Adipose tissue (tissue), 3 donors: ENCODE measurements around the gene RASSF1. TPM values are rescaled to one million over a fixed set of nuclear protein-coding genes. Genes with fewer than 3 reads are reported as not detected.

Source experiments
- H3K27ac ChIP-seq: one replicate; pipeline ENCODE4 v1.5.1; 2013; ENCODE audit warnings: low read depth, low read length
- WGBS, 3 donors: extraction: QIAGEN DNeasy Blood & Tissue Kit; methylation state at CpG; one replicate each; pipeline ENCODE4 v1.1.7; 2013; 5-methylcytosine and 5-hydroxymethylcytosine counted together
- polyA plus RNA-seq, 3 donors: library from polyadenylated mRNA; stranded (reverse); fragments of 200-250 nt; gene quantifications; one replicate each; pipeline ENCODE4 v1.2.3, GENCODE V29; 2013
- donor health status: healthy with polysubstance abuse.
- donor health status: Bipolar disorder and iron deficiency.
- donor health status: healthy.

Gene RASSF1
- polyA plus RNA-seq, 3 donors = 39.4 to 44.6 (median 43.7) TPM

DNA sequence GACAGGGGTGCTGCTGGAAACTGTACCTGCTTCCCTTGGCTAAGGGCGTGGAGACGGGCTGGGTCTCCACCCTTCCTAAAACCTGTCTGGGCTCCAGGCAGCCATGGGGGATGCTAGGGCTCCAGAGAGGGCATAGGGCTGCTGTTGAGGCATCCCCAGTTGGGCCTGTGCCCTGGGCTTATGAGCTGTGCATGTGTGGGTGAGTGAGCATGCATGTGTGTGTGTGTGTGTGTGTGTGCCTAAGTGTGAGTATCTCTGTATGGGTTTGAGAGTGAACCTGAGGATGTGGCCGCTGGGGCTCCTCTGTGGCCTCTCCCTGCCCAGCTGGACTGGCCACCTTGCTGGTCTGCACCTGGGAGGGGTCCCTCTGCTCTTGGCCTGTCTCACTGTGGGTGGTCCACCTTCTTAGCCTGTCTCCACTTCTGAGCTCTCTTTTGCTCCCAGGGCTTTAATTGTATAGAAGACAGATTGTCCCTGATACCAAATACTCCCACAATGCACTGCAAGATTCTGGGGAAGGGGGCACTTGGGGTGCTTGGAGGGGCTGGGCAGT, 30.6 kb upstream of the RASSF1 start:
- 83 to 86% (median 84%) methylated on average over 3 of the region's 3 CpGs for WGBS, 3 donors
- no peak overlapping the region for H3K27ac ChIP-seq

DNA sequence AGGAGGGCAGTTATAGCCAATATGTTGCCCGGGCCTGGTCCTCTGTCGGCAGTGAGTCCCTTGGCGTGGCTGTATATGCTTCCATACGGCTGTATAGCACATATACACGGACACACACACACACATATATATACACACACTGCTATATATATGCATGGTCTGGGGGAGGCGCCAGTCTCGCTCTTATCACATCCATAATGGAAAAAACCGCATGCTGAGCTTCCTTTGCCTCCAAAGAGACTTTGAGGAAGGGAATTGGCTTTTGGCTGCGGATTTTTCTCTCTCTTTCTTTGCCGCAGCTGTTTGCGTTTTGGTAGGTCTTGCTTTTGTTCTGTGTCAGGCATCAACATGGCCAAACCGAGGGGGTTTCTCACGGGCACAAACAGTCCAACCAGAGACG, 30.0 kb upstream of the RASSF1 start:
- no peak overlapping the region for H3K27ac ChIP-seq
- 50 to 66% (median 58%) methylated on average over 14 of the region's 14 CpGs for WGBS, 3 donors

DNA sequence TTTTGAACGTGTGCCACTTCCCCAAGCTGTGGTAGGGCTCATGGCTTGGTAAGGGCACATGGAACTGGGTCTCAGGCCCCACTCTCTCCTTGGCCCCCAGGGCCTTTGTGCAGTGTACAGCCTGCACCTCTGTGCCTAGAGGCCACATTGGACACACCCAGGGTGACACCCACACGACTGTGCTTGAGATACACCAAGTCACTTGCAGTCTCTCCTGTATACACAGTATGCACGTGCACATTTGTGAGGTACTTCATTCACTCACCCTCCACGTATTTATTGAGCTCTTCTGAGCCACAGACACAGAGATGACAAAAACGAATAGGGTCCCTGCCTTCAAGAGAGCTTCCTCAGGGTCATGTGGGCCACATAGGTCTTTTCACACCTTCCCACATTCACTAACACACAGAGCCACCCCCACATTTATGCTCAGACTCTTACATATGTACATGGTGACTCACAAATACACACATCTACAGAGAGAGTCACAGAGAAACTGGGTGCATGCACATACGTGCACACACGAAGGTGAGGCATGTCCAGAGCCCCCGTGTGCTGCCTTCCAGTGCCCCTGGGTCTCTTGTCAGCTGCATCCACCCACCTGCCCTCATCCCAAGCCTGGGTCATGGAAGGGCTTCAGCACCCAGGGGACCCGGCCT, 28.5 kb upstream of the RASSF1 start:
- H3K27ac ChIP-seq = no peak overlapping the region
- 69 to 74% (median 72%) methylated on average over 9 of the region's 9 CpGs for WGBS, 3 donors

DNA sequence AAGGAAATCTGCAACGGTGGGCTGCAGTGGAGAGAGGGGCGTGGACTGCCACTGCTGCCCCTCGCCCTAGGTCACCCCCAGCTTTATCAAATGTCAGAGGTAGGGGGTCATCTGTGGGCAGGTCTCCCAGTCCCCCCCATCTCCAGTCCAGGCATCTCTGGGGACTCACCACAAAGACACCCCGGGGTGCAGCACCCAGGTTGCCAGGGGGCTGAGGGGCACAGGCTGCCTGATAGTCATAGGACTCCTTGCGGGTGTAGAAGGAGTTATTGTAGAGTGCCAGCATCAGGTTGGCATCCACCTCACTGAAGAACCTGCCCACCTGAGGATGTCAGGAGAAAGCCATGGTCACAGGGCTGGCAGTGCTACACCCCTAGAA, 25.2 kb upstream of the RASSF1 start:
- 61 to 86% (median 75%) methylated on average over 5 of the region's 5 CpGs for WGBS, 3 donors
- no peak overlapping the region for H3K27ac ChIP-seq

DNA sequence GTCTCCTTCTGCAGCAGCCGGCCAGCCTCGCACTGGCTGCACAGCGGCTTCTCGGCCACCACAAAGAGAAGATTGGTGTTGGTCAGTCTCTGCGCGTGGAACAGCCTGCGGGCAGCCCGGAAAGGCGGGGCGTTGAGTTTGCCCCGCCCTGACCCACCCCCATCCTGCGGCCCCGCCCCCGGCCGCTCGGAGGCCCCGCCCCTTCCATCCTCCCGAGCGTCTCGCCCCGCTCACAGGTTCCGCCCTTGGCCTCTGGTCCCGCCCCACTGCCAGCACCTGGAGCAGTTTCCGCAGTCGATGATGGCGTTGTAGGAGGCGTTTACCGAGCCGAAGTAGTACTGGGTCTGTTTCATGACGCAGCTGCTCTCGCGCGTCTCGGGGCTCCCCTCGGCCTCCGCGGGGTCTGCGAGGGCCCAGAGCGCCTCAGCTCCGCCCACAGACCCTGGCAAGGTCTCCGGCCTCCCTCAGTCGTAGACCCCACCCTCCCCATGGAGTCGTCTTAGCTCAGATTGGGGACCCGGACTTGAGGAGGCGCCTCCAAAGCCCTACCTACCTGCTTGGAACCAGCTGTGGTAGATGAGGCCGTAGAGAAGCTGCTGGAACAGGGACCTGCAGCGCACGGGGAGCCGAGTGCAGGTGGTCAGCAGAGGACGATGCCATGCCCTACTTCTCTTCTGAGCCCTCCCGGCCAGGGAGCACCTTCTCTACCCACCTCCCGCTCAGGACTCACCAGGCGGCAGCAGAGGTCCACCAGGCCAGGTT, 24.6 kb upstream of the RASSF1 start:
- 4 to 6% (median 6%) methylated on average over 36 to 53 of the region's 53 CpGs for WGBS, 3 donors
- no peak overlapping the region for H3K27ac ChIP-seq

DNA sequence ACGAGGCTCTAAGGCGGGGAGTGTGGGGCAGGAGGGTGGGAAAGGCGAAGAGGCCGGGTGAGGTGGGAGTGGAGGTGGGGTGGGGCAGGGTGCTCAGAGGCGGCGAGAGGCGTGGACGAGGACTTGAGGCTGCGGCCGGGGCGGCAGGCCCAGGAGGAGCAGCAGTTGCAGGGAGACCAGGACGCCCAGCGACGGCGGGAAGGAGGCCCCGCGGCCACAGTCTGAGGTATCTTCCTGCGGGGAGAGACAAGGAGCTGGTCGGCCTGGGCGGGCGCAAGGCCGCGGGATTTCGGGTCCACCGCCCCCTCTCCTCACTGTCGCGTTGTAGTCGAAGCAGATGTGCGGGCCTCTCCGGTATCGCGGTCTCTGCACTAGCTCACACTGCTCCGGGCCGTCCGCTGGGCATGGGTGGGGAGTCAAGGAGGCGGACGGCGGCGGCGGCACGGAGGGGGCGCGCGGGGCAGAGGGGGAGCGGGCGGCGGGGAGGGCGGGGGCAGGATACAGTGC, 24.0 kb upstream of the RASSF1 start:
- H3K27ac ChIP-seq = no peak overlapping the region
- WGBS, 3 donors = 7 to 11% (median 10%) methylated on average over 45 to 48 of the region's 48 CpGs

DNA sequence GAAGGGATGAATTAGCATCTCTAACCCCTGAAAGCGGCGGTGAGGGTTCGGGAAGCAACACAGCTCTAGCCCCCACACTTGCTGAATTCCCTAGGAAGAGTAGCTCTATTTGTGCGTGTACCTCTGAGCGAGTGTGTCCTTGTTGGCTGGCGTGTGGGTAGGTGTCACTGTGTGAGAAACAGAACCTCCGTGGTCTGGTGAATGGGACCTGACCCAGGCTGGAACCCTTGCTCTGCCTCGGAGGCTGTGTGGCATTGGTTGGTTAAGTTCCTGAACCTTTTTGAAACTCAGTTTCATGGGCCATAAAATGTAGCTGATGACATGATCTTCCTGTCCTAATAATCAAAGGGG, 19.1 kb upstream of the RASSF1 start:
- 19 to 24% (median 23%) methylated on average over 8 of the region's 8 CpGs for WGBS, 3 donors
- no peak overlapping the region for H3K27ac ChIP-seq

DNA sequence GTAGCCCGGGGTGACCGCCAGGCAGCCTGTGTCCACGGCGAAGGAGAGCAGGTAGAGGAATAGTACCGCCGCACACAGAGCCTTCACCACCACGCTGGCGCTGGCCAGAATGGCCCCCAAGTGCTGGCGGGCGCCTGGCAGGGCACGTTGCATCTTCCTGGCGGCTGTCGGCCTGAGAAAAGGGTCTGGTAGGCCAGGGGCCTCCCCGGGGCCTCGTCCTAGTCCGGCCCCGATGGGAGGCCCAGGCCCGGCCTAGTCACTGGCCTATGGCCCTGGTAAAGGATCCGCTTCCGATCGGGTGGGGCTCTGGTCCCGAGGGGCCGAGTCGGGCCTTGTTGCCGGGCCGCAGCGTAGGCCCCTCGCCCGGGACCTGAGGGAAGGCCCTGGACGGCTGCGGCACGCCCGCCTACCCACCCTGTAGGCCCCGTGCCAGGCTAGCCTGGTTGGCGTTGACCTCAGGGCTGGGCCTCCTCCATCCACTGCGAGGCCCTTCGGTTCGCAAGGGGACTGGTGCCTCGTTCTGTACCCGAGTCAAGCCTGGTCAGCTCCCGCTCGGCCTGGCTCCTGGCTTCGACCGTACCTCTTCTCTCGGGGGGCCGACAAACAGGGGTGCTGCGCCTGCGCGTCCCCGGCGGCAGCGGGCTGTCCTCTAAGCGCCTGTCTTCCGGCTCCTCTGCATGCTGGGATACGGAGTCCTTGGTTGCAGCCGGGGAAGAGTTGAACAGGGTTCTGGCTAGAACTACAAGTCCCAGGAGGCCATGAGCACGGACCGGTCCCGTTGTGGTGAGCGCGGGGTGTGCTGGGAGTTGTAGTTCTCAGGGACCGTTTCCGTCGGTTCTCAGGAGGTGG, 18.5 kb upstream of the RASSF1 start, which contains the start of gene TMEM115:
TMEM115 (minus strand) TSS at position 611 of the 849 bp plus-strand sequence; CDS start at position 153, 458 bp downstream.
- H3K27ac ChIP-seq = peak within 1 kb of the TSS; percentile 51
- 0 to 2% (median 1%) methylated on average over 61 to 64 of the region's 64 CpGs for WGBS, 3 donors

DNA sequence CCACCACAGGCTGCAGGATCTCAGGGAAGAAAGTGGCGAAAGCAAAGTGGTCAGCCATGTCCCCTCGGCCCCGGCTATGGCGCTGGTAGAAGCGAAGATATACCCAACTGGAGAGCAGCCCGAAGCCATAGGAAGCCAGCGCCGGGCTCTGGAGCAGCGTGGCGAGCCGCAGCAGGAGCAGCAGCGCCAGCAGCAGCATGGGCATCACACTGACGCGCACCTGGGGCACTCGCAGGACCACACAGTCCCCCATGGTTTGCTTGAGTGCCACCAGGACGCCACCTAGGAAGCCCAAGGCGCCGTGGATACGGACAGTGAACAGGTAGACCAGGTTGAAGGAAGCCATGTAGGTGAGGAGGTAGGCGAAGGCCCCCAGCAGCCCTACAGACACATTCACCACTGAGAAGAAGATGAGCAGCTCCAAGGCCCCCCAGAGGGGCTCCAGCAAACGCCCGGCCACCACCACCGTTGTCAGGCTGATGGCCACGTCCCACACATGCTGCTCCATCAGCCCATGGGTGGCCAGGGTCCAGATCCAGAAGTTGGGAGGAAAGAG, 17.8 kb upstream of the RASSF1 start:
- H3K27ac ChIP-seq = no peak overlapping the region
- WGBS, 3 donors = 33 to 55% (median 40%) methylated on average over 24 of the region's 24 CpGs

DNA sequence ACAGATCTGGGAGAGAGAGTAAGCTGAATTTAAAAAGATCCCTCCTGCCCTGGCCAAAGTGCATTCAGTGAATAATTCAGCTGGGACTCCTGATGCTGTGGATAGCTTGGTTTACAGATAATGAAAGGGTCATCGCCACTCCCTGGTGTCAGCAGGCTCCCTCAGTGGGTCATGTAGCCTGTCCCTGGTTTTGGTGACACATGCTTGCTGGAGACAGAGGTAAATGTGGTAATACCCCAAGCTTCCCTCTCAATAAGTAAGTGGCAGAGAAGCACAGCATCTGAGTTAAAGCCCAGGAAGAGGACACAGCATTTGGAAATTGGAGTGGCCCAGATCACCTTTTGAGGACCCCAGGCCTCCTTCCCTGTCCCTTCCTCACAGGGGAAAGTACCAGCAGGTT, 16.8 kb upstream of the RASSF1 start:
- no peak overlapping the region for H3K27ac ChIP-seq
- WGBS, 3 donors = 66 to 81% (median 73%) methylated on average over 1 of the region's 1 CpG

DNA sequence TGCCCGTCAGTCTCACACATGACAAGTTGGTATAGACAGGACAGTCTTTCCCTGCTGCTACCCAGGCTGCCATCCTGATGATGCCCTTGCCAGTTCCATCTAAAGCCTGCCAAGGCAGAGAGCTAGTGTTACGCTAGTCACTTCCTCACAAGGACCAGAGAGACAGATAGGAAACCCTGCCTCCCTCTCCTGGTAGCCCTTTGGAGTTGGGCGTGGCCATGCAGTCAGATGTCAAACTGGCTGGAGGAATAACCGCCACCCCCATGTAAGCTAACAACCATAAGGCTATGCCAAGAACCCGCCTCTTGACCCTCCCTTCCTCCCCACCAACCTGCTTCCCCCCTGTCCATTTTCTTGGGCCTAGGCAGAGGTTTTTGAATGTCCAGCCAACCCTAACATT, 15.9 kb upstream of the RASSF1 start:
- no peak overlapping the region for H3K27ac ChIP-seq
- WGBS, 3 donors = 37 to 45% (median 40%) methylated on average over 5 of the region's 5 CpGs

DNA sequence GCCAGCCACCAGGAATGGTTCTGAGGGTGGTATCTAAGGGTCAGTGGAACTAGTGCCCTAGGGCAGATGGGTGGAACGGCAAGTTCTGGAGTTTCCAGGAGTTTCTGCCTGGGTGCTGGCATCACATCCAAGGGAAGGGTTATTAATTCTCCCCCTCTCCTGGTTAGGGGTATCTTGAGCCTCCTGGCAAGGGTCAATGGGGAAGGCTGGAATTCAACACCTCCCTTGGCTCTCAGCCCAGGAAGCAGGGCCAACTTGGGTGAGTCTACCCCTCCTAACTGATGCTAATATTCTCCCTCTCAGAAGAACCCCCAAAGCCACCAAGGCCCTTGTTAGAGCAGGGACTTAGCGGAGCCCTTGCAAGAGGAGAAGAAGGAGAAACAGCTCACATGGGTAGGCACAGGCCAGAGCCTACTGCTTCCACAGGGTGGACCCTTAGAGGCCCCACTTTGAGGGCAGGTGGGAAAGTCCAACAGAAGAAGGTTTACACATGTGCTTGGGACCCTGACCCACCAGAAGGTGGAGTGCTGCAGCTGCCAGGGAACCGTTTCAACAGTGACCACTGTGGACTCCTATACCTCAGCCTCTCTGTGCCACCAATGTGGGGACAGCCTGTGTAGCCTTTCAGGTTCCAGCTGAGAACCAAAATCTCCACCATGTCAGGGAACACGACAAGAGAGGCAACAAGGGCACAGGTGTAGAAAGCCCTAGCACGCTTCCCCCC, 15.4 kb upstream of the RASSF1 start:
- H3K27ac ChIP-seq = no peak overlapping the region
- WGBS, 3 donors = 45 to 65% (median 62%) methylated on average over 5 of the region's 5 CpGs

DNA sequence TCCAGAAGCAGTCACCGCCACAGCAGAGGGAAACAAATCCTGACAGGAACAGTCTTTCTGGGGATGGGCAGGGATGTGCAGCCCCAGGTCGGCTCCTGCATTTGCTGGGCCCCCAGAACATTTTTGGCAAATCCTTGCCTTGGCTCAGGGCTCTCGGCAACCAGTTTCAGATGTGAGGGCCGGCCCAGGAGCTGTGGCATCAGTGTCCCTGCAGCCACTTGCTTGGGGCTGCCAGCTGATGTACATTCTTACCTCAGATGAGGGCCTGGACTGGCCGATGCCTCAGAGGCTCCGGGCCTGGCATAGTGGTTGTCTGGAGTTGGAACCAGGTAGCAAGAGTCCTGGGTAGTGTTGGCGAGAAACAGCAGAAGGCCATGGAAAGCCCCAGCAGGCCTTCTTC, 14.2 kb upstream of the RASSF1 start:
- H3K27ac ChIP-seq = no peak overlapping the region
- 84 to 89% (median 86%) methylated on average over 7 of the region's 7 CpGs for WGBS, 3 donors

DNA sequence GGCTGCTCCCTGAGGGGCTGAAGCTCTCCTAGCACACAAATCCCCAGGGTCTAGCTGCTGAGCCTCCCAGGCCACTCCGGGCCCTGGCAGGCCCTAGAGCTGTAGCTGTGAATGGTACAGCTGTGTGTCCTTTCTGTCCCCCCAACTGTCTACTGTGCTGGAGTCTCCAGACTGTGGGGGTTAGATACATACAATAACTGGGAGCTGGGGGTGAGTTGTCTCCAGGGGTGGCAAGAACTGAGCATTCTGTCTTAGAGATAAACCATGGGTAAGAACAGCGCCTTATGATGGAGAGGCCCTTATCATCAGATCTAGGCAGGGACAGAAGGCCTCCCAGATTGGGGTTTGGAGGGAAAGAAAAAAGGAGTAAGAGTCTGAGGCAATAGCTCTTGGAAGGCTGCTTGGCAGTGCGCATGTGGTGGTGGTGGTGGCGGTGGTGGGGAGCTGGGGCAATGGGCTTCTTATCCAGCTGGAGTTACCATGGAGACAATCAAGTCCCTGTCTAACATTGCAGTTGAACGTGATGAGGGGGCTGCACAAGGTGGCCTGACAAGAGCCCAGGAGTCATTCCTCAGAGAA, 13.6 kb upstream of the RASSF1 start:
- no peak overlapping the region for H3K27ac ChIP-seq
- 76 to 85% (median 84%) methylated on average over 5 of the region's 5 CpGs for WGBS, 3 donors

DNA sequence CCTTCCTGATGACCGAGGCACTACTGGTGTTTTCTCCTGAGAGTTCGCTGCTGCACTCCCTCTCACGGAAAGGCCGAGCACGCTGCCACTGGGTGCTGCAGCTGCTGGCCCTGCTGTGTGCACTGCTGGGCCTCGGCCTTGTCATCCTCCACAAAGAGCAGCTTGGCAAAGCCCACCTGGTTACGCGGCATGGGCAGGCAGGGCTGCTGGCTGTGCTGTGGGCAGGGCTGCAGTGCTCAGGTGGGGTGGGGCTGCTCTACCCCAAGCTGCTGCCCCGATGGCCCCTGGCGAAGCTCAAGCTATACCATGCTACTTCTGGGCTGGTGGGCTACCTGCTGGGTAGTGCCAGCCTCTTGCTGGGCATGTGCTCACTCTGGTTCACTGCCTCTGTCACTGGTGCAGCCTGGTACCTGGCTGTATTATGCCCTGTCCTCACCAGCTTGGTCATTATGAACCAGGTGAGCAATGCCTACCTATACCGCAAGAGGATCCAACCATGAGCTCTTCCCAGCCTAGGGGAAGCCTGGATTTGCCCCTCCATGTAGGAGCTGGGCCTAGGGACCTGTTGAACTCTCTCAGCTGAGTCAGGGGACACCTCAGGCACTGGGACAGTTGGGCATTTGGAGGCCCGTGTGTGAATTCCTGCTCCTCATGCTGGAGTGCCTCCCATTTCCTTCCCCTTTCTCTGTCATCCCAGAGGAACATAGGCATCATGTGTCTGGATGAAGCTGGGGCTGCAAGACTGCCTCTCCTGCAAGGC, 12.8 kb upstream of the RASSF1 start:
- H3K27ac ChIP-seq = no peak overlapping the region
- 79 to 82% (median 81%) methylated on average over 12 of the region's 12 CpGs for WGBS, 3 donors

DNA sequence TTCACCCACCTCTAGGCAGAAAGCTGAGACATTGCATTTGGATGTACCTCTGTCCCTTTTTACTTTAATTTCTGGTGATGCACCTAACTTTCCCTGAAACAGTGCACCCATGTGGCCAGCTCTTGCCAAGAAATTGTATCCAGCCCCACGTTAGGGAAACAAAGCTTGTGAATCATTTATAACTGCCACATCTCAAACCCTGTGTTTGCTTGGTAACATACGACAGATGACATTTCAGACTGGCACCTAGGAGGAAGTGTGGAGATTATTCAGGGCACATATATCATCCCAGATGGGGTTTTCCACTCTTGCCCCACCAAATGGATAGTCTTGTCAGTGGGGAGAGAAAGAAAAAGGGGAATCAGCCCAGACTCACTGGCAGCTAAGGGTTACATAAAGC, 12.1 kb upstream of the RASSF1 start:
- 20 to 43% (median 39%) methylated on average over 2 of the region's 2 CpGs for WGBS, 3 donors
- no peak overlapping the region for H3K27ac ChIP-seq

DNA sequence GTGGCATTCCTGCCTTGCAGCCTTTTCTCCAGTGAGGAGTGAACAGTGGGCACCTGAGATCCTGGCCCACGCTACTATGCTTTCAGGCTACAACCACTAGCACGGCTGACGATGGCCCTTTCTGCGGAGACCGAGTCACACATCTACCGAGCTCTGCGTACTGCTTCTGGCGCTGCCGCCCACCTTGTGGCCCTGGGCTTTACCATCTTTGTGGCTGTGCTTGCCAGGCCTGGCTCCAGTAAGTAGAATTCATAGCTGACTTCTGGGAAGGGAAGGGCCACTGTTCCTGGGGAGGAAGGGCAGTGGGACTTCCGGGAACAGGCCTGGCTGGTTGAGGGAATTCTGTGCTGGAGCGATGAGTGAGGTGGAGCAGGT, 10.7 kb upstream of the RASSF1 start:
- WGBS, 3 donors = 27 to 63% (median 47%) methylated on average over 11 of the region's 11 CpGs
- H3K27ac ChIP-seq = no peak overlapping the region
